GDM1 (cell line): ENCODE results near the gene ZDHHC11B.

ENCODE experiments used
- DNase-seq: peaks from one replicate; lab custom pipeline; 2025; lab: John Stamatoyannopoulos, UW

The ZDHHC11B gene

DNA sequence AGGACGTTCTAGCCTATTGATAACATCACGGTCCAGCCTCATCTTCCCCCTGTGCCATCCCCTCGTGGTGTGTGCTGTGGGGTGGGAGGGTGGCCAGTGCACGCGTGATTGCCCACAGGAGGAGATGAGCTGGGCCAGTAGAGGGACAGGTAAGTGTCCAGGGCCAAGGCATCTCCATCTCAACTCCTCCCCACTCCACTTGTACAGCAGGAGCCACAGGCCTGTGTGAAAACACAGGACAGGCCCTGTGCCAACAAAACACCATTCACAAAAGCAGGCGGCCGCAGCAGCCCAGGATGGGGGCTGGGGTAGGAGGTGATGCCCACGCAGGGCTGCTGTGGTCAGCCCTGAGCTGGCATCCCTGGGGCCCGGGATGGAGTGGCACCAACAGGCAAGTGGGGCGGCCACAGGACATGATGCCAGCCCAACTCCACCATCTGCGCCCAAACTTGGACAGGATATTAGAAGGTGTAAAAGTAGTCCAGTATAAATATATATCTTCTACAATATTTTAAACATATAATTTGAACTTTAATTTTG lies 124.0 kb downstream of the ZDHHC11B start:
- no peak for DNase-seq
